WI38 (cell line): ENCODE measurements around the gene LCN15.

Experiments used
- H3K4me3 ChIP-seq: 2 replicates; pipeline ENCODE4 v1.5.1; 2011; ENCODE audit warnings: low read depth, mild to moderate bottlenecking, control low read depth, low read length
- CTCF ChIP-seq: IDR thresholded peaks from 2 replicates; pipeline ENCODE4 v1.5.1; 2012; ENCODE audit warnings: low read depth, mild to moderate bottlenecking, control low read depth, low read length

Gene LCN15

DNA sequence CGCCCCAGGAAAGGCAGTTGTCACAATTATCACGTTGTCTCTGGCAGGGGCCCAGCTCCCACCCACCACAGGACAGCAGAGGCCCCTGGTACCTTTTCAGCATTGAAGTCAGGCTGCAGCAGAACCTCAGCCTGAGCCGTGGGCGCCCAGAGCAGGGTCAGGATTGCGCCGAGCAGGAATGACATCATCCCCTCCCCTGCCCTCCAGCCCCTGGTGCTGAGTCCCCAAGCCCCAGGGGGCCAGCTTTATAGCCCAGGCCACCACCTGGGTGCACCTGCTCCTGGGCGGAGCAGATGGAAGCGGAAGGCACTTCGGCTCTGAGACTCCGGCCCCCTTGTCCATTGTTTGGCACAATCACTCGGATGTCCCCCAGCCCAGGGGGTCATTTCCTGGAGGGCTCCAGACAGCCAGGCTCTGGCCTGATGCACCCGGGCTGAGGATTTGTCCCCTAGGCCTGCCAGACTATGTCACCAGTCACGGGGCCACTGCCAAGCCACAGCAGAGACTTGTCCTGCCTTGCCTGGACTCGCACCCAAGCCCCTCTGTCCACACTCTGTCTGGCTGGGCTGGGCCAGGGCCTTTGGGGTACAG, at the start of gene LCN15:
Gene LCN15, minus strand, starts transcription at position 218 of the 591 bp plus-strand sequence. Its CDS starts 30 bp downstream, at position 188.
- TF ChIP-seq CTCF = no peak
- H3K4me3 ChIP-seq = no peak within 1 kb of the TSS

- no peak for TF ChIP-seq CTCF
- peak overlapping the region; percentile 85 for H3K4me3 ChIP-seq
These were observed 44.5 kb upstream of the LCN15 start for GRCh38 chr9:136808806-136809158.

DNA sequence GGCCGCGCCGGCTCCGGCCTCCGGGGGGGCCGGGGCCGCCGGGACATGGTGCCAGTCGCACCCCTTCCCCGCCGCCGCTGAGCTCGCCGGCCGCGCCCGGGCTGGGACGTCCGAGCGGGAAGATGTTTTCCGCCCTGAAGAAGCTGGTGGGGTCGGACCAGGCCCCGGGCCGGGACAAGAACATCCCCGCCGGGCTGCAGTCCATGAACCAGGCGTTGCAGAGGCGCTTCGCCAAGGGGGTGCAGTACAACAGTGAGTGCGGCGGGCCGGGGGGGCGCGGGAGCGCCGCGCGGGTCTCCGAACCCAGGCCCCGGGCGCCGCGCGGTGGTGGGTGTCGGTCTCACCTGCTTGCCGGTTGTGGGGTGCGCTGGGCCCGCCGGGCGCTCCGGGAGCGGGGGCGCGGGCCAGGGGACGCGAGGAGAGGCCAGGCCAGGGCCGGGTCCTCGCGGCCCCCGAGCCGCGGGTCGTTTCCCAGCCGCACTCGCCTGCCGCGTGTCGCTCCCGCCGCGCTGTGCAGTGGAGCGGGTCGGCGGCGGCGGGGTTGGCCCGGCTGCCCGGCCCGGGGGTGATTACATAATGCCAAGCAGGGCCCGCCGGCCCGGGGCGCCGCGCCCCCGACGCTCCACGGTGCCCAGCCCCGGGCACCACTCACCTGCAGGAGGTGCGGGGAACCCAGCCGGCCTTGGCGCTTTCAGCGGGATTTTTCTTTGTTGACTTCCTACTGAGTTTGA, 43.9 kb upstream of the LCN15 start:
- peak overlapping the region; percentile 85 for H3K4me3 ChIP-seq
- no peak for TF ChIP-seq CTCF

DNA sequence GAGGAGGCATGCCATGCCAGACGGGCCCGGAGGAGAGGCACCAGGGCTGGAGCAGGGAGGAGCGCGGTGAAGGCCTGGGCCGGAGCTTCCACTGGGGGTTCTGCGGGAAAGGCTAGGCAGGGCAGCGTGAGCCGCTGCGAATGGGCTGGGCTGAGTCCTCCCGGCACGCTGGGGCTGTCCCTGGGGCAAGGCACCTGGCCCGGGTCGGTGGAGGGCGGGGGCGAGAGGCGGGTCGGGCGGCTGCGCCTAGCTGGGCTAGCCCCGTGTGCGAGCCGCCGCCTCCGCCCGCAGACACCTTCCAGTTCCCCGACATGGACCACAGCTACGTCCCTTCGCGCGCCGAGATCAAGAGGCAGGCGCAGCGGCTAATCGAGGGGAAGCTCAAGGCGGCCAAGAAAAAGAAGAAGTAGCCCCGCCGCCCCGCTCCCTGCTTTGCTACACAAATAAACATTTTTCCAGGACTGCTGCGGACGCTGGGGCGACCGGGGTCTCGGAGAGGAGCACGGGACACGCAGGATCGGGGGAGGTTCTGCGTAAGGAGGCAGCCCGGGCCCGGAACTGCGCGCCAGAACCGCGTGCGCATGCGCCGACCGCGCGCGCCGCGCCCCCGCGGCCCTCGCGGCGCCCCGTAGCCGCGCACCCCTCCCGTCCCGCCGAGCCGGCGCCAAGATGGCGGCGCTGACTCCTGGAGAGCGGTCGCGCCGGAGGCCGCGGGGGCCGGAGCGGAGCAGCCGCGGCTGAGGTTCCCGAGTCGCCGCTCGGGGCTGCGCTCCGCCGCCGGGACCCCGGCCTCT, 43.2 kb upstream of the LCN15 start, which contains the start of gene RABL6:
Gene RABL6, plus strand, starts transcription at position 668 of the 794 bp plus-strand sequence. CDS start 249 bp downstream, outside the sequence.
- no peak for TF ChIP-seq CTCF
- peak within 1 kb of the TSS; percentile 85 for H3K4me3 ChIP-seq

DNA sequence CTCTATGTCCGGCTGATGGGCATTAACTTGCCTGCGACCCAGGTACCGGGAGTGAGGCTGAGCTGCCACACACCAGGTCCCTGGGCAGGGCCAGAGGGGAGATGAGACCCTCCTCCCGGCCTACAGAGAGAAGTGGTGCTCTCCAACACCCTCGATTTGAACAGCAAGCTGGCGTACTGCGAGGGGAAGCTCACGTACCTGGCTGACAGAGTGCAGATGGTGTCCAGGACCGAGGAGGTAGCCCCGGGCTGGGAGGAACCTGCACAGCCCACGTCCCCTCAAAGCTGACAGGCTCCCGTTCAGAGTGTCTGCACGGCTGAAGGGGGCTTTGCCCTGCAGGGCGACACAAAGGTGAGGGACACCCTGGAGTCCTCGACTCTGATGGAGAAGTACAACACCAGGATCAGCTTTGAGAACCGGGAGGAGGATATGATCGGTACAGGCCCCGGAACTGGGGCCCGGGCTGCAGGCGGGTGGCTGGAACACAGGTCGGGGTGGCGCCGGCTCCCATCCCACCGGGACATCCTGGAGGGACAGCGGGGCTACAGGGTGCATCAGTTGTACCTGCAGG, 42.4 kb upstream of the LCN15 start:
- no peak for TF ChIP-seq CTCF
- peak overlapping the region; percentile 85 for H3K4me3 ChIP-seq

- no peak overlapping the region for H3K4me3 ChIP-seq
- TF ChIP-seq CTCF = no peak
These were observed 41.7 kb upstream of the LCN15 start for GRCh38 chr9:136806067-136806466.
